HTR-8/SVneo (cell line): Measurements from ENCODE around the gene OR5H15.
"Not testable (repeated sequence)": the region's sequence is repeated elsewhere in the genome, so short reads cannot be mapped to it uniquely, and the experiment has no call there.

Source experiments
- DNase-seq: peaks from one replicate; pipeline ENCODE4 v3.0.0; 2011; ENCODE audit warnings: low spot score, mixed read lengths; ENCODE audit not compliant: insufficient read length
- FAIRE-seq: peaks from 2 replicates; lab custom pipeline; 2011; peaks lifted over from hg19 to GRCh38; lab: Jason Lieb, UNC

The OR5H15 gene

GRCh38 chr3:98166396-98166795 is at the start of gene OR5H15:
Gene OR5H15 (plus strand): TSS chr3:98166696. CDS start chr3:98168700, 2,004 bp downstream.
- DNase-seq (no peak), FAIRE-seq (no peak)

- no peak for DNase-seq
- no peak for FAIRE-seq
Observed at GRCh38 chr3:98130421-98130820, 36.1 kb upstream of the OR5H15 start, which contains the start of gene OR5H1. Gene OR5H1 (plus strand): TSS chr3:98130721. CDS start chr3:98132698, 1,977 bp downstream.

GRCh38 chr3:98136631-98137030 is 29.9 kb upstream of the OR5H15 start:
- no peak for FAIRE-seq
- no peak for DNase-seq

GRCh38 chr3:98137826-98138557 is 28.5 kb upstream of the OR5H15 start:
- not testable (repeated sequence) for FAIRE-seq

GRCh38 chr3:98140531-98140930 is 26.0 kb upstream of the OR5H15 start:
- DNase-seq, result no peak
- FAIRE-seq, result no peak

More at GRCh38 chr3:98137826-98138557, 28.5 kb upstream of the OR5H15 start:
- not testable (repeated sequence) for DNase-seq

- FAIRE-seq, result no peak
- no peak for DNase-seq
Observed at GRCh38 chr3:98147179-98147578, 19.3 kb upstream of the OR5H15 start, which contains the start of gene OR5H14. Gene OR5H14 (plus strand): TSS chr3:98147479. CDS start chr3:98149386, 1,907 bp downstream.

GRCh38 chr3:98148751-98149150 is 17.7 kb upstream of the OR5H15 start:
- FAIRE-seq (no peak), DNase-seq (no peak)

GRCh38 chr3:98149456-98149855 is 17.0 kb upstream of the OR5H15 start:
- not testable (repeated sequence) for FAIRE-seq, DNase-seq

- peak; percentile 6 for DNase-seq
- FAIRE-seq, result no peak
Observed at GRCh38 chr3:98151241-98151640, 15.3 kb upstream of the OR5H15 start.

- DNase-seq (no peak), FAIRE-seq (no peak)
Observed at GRCh38 chr3:98171071-98171470, 4.6 kb downstream of the OR5H15 start.

- DNase-seq (no peak), FAIRE-seq (no peak)
Observed at GRCh38 chr3:98172621-98173020, 6.1 kb downstream of the OR5H15 start.

GRCh38 chr3:98180319-98180890 is 13.9 kb downstream of the OR5H15 start:
- DNase-seq, result no peak
- FAIRE-seq, result no peak

GRCh38 chr3:98182196-98182595 is 15.7 kb downstream of the OR5H15 start:
- no peak for FAIRE-seq
- DNase-seq, result no peak

- no peak for DNase-seq
- FAIRE-seq, result no peak
Observed at GRCh38 chr3:98185180-98185579, 18.7 kb downstream of the OR5H15 start.

- no peak for FAIRE-seq
- no peak for DNase-seq
Observed at GRCh38 chr3:98188545-98188944, 22.0 kb downstream of the OR5H15 start.

- FAIRE-seq, result not testable (repeated sequence)
Observed at GRCh38 chr3:98190911-98191310, 24.4 kb downstream of the OR5H15 start.

GRCh38 chr3:98196293-98196692 is 29.8 kb downstream of the OR5H15 start:
- not testable (repeated sequence) for FAIRE-seq

More at GRCh38 chr3:98190911-98191310, 24.4 kb downstream of the OR5H15 start:
- DNase-seq, result not testable (repeated sequence)

GRCh38 chr3:98199020-98199419 is 32.5 kb downstream of the OR5H15 start:
- FAIRE-seq, result no peak
- no peak for DNase-seq

More at GRCh38 chr3:98196293-98196692, 29.8 kb downstream of the OR5H15 start:
- DNase-seq, result not testable (repeated sequence)

GRCh38 chr3:98209244-98209643 is 42.7 kb downstream of the OR5H15 start:
- no peak for DNase-seq
- FAIRE-seq, result no peak

GRCh38 chr3:98213276-98213675 is 46.8 kb downstream of the OR5H15 start:
- FAIRE-seq, result no peak
- DNase-seq, result no peak

- no peak for FAIRE-seq
- DNase-seq, result no peak
Observed at GRCh38 chr3:98215051-98215450, 48.6 kb downstream of the OR5H15 start.
